HUES48 (cell line): ENCODE measurements around the gene CFAP92.

Source experiments
- H3K27ac ChIP-seq: one replicate; pipeline ENCODE4 v1.7.0; 2013; ENCODE audit warnings: low read depth, low read length, inconsistent platforms
- H3K27me3 ChIP-seq: 2 replicates; pipeline ENCODE4 v1.6.1; 2013; ENCODE audit warnings: mild to moderate bottlenecking, low read length; ENCODE audit not compliant: control insufficient read depth, insufficient read depth
- H3K36me3 ChIP-seq: 2 replicates; pipeline ENCODE4 v1.6.1; 2013; ENCODE audit warnings: low read length; ENCODE audit not compliant: control insufficient read depth, insufficient read depth
- H3K4me1 ChIP-seq: 2 replicates; pipeline ENCODE4 v1.6.1; 2013; ENCODE audit warnings: mild to moderate bottlenecking, low read length; ENCODE audit not compliant: control insufficient read depth, insufficient read depth
- H3K4me3 ChIP-seq: 2 replicates; pipeline ENCODE4 v1.5.1; 2013; ENCODE audit warnings: mild to moderate bottlenecking, low read depth, low read length
- H3K9ac ChIP-seq: 2 replicates; pipeline ENCODE4 v1.6.1; 2013; ENCODE audit warnings: mild to moderate bottlenecking, low read depth, low read length, moderate library complexity
- H3K9me3 ChIP-seq: 2 replicates; pipeline ENCODE4 v1.6.1; 2013; ENCODE audit warnings: low read length; ENCODE audit not compliant: control insufficient read depth, insufficient read depth

CFAP92 gene

DNA sequence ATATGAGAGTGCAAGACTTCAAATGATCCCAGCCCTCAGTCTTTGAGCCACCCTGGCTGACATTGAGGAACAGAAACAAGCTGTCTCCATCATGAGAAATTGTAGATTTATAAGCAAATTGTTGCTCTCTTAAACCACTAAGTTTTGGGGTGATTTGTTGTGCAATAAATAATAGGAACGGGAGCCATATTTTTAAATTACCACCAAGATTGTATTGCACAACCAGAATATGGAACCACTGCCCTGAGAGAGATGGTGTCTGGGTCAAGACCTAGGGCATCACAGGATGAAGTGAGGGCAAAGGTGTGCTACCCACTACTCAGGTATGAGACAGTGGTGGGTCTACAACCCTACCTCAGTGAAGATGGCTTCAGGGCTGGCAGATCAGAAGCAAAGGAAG is 2.3 kb upstream of the CFAP92 start:
- H3K9ac ChIP-seq = no peak overlapping the region
- peaks cover 87% of the 10 kb centered on the region for H3K27me3 ChIP-seq
- H3K9me3 ChIP-seq = no peaks in the 10 kb centered on the region
- H3K4me1 ChIP-seq = peaks cover 20% of the 10 kb centered on the region
- no peak overlapping the region for H3K4me3 ChIP-seq
- H3K36me3 ChIP-seq = no peaks in the 10 kb centered on the region
- H3K27ac ChIP-seq = no peak overlapping the region

- Histone ChIP-seq H3K27ac (no peak overlapping the region), H3K9ac (no peak overlapping the region), H3K4me3 (no peak overlapping the region), H3K27me3 (peaks cover 83% of the 10 kb centered on the region), H3K36me3 (no peaks in the 10 kb centered on the region), H3K4me1 (peaks cover 20% of the 10 kb centered on the region), H3K9me3 (no peaks in the 10 kb centered on the region)
Observed at GRCh38 chr3:128995737-128996136, 1.9 kb upstream of the CFAP92 start.

- no peak overlapping the region for H3K9ac ChIP-seq
- no peak overlapping the region for H3K27ac ChIP-seq
- no peaks in the 10 kb centered on the region for H3K36me3 ChIP-seq
- H3K4me3 ChIP-seq = peak overlapping the region; percentile 22; the same call in 1 of the 2 replicates
- H3K4me1 ChIP-seq = peaks cover 20% of the 10 kb centered on the region
- no peaks in the 10 kb centered on the region for H3K9me3 ChIP-seq
- peaks cover 74% of the 10 kb centered on the region for H3K27me3 ChIP-seq
Observed at GRCh38 chr3:128994581-128995546, 988 bp upstream of the CFAP92 start.

DNA sequence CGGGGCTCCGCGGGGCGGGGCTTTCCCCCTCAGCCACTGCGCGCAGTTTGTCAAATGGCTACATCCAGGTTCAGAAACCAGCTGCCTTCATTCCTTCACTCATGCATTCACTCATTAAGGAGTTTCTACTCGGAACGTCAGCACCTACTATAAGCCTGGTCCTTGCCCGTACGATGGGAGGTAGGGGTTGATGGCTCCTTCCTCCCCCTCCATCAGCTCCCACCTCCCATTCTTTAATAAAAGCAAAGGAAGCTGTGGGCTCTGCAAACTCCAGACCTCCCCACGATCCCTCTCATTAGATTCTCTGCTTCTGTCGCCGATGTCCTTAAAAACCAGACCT is 267 bp upstream of the CFAP92 start:
- Histone ChIP-seq H3K4me1 (peaks cover 20% of the 10 kb centered on the region), H3K27me3 (peaks cover 70% of the 10 kb centered on the region), H3K36me3 (no peaks in the 10 kb centered on the region), H3K27ac (no peak overlapping the region), H3K9ac (no peak overlapping the region), H3K9me3 (no peaks in the 10 kb centered on the region), H3K4me3 (peak overlapping the region; percentile 22; the same call in 1 of the 2 replicates)

DNA sequence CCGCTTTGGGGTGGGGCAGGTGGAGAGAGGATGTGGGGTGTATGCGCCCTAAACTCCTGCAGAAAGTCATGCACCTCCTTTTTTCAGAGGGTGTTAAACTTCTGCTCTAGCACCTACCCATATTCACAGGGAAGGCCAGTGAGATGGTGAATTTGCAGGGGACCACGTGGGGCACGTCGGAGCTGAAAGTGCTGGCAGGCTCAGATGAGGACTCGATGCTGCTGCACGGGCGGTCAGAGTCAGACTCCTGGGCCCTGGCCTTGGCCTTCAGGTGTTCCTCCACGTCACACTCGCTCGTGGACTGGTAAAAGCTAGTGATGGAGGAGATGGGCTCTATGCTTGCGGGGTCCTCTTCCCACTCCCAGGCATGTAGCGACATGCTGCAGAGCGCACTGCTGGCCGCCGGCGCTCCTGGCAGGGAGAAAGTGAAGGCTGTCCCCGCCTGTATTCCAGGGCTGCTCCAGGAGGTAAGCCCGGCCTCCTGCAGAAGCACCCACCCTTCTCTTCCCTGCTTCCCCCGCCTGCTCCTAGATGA is 883 bp downstream of the CFAP92 start:
- Histone ChIP-seq H3K4me1 (peaks cover 13% of the 10 kb centered on the region), H3K9me3 (no peaks in the 10 kb centered on the region), H3K27me3 (peaks cover 62% of the 10 kb centered on the region), H3K9ac (no peak overlapping the region), H3K4me3 (peak overlapping the region; percentile 56), H3K27ac (no peak overlapping the region), H3K36me3 (no peaks in the 10 kb centered on the region)

- Histone ChIP-seq H3K9me3 (no peaks in the 10 kb centered on the region), H3K27me3 (peaks cover 48% of the 10 kb centered on the region), H3K27ac (no peak overlapping the region), H3K36me3 (no peaks in the 10 kb centered on the region), H3K4me1 (peaks cover 13% of the 10 kb centered on the region), H3K4me3 (no peak overlapping the region), H3K9ac (no peak overlapping the region)
Observed at GRCh38 chr3:128991355-128991895, 2.5 kb downstream of the CFAP92 start.

DNA sequence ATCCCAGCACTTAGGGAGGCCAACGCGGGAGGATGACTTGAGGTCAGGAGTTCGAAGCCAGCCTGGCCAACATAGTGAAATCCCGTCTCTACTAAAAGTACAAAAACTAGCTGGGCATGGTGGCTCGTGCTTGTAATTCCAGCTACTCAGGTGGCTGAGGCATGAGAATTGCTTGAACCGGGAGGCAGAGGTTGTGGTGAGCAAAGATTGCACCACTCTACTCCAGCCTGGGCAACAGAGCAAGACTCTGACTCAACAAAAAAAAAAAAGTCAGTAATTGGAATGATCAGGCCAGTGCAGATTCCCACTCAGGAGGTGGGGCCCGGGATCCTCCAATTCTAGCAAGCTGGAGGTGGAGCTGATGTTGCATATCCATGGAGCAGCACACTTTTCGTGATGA is 5.6 kb downstream of the CFAP92 start:
- H3K4me1 ChIP-seq = peaks cover 8% of the 10 kb centered on the region
- H3K36me3 ChIP-seq = no peaks in the 10 kb centered on the region
- H3K27me3 ChIP-seq = peaks cover 21% of the 10 kb centered on the region
- no peaks in the 10 kb centered on the region for H3K9me3 ChIP-seq
- H3K4me3 ChIP-seq = no peak overlapping the region
- no peak overlapping the region for H3K27ac ChIP-seq
- no peak overlapping the region for H3K9ac ChIP-seq

GRCh38 chr3:128987302-128988100 is 6.4 kb downstream of the CFAP92 start:
- Histone ChIP-seq H3K9me3 (no peaks in the 10 kb centered on the region), H3K4me3 (no peak overlapping the region), H3K27ac (no peak overlapping the region), H3K9ac (no peak overlapping the region), H3K27me3 (peaks cover 14% of the 10 kb centered on the region), H3K4me1 (no peaks in the 10 kb centered on the region; the same call in 1 of the 2 replicates), H3K36me3 (no peaks in the 10 kb centered on the region)

- no peaks in the 10 kb centered on the region for H3K36me3 ChIP-seq
- H3K9ac ChIP-seq = no peak overlapping the region
- H3K27ac ChIP-seq = no peak overlapping the region
Observed at GRCh38 chr3:128984596-128984995, 9.3 kb downstream of the CFAP92 start.

DNA sequence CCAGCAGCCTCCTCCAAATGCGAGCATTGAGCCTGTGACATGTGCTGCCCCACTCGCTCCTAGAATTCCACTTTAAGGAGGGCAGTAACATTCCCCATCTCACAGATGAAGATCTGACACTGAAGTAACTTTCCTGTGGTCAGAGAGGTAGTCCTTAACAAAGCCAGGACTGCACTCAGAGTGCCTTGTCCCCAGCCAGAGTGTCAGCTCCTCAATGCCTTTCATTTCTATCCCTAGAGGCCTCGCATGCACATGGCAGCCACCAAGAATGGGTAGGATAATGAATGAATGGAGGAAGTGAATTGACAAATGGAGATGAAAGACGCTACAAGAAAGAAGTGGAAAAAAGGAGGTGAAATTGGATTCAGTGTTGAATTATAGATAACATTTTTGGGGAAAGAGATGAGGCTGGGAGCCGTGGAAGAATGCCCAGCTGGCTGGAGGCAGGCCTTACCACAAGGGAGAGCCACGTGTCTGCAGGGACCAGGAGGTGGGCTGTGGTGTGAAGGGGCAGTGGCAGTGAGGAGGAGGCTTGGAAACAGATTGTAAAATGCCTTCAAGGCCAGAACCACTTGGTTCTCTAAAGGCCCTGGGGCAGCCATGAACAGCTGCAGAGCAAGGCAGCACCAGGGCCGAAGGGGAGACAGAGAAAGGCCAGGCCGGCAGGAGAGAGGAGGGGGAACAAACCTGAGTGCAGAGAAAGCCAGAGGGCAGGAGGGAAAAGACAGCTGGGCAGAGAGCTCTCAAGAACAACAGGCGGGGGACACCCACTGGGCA is 10.4 kb downstream of the CFAP92 start:
- H3K9ac ChIP-seq = no peak overlapping the region
- peaks cover 5% of the 10 kb centered on the region; the same call in 1 of the 2 replicates for H3K27me3 ChIP-seq
- H3K4me3 ChIP-seq = no peak overlapping the region
- H3K9me3 ChIP-seq = no peaks in the 10 kb centered on the region
- H3K4me1 ChIP-seq = no peaks in the 10 kb centered on the region
- H3K27ac ChIP-seq = no peak overlapping the region
- H3K36me3 ChIP-seq = no peaks in the 10 kb centered on the region

More at GRCh38 chr3:128984596-128984995, 9.3 kb downstream of the CFAP92 start:
- Histone ChIP-seq H3K4me1 (no peaks in the 10 kb centered on the region), H3K4me3 (no peak overlapping the region), H3K9me3 (no peaks in the 10 kb centered on the region), H3K27me3 (peaks cover 5% of the 10 kb centered on the region; the same call in 1 of the 2 replicates)
